Duodenal mucosa (tissue), 2 donors: ENCODE data around the gene TPRX1.

ENCODE experiments used
- H3K27ac ChIP-seq: one replicate; pipeline ENCODE4 v1.7.0; 2013; ENCODE audit warnings: low read depth, low read length
- H3K27me3 ChIP-seq, 2 donors: one replicate each; pipeline ENCODE4 v1.7.0; 2013; ENCODE audit warnings: low read length in 2 of 2, control low read depth in 1 of 2; ENCODE audit not compliant: insufficient read depth in 2 of 2, control insufficient read depth in 1 of 2
- H3K36me3 ChIP-seq, 2 donors: one replicate each; pipeline ENCODE4 v1.7.0; 2013; ENCODE audit warnings: low read length in 2 of 2, control low read depth in 1 of 2; ENCODE audit not compliant: insufficient read depth in 2 of 2, control insufficient read depth in 1 of 2
- H3K4me1 ChIP-seq, 2 donors: one replicate each; pipeline ENCODE4 v1.7.0; 2013; ENCODE audit warnings: low read length in 2 of 2, control low read depth in 1 of 2; ENCODE audit not compliant: insufficient read depth in 2 of 2, control insufficient read depth in 1 of 2
- H3K4me3 ChIP-seq, 2 donors: one replicate each; pipeline ENCODE4 v1.7.0; 2013; ENCODE audit warnings: low read length in 2 of 2, low read depth in 1 of 2
- H3K9ac ChIP-seq, 2 donors: one replicate each; pipeline ENCODE4 v1.7.0; 2013; ENCODE audit warnings: low read length in 2 of 2, low read depth in 1 of 2
- H3K9me3 ChIP-seq, 2 donors: one replicate each; pipeline ENCODE4 v1.7.0; 2013; ENCODE audit warnings: low read length in 2 of 2, control low read depth in 1 of 2; ENCODE audit not compliant: control insufficient read depth in 1 of 2

Gene TPRX1

GRCh38 chr19:47754206-47755064 lies 49.9 kb downstream of the TPRX1 start:
- Histone ChIP-seq H3K4me1 (peaks cover 16 to 19% of the 10 kb centered on the region in 2 donors), H3K4me3 (no peak overlapping the region), H3K27me3 (no peaks in the 10 kb centered on the region), H3K9ac (no peak overlapping the region), H3K9me3 (no peaks in the 10 kb centered on the region), H3K36me3 (peaks cover 52 to 81% of the 10 kb centered on the region in 2 donors), H3K27ac (no peak overlapping the region)

- no peak overlapping the region for H3K27ac ChIP-seq
- no peaks in the 10 kb centered on the region for H3K9me3 ChIP-seq
- no peak overlapping the region for H3K9ac ChIP-seq
- H3K4me3 ChIP-seq: no peak overlapping the region
- no peaks in the 10 kb centered on the region for H3K27me3 ChIP-seq
- H3K4me1 ChIP-seq: peaks cover 10 to 12% of the 10 kb centered on the region in 2 donors
- peaks cover 61 to 93% of the 10 kb centered on the region in 2 donors for H3K36me3 ChIP-seq
Observed at GRCh38 chr19:47752440-47753211, 51.7 kb downstream of the TPRX1 start.
